ENCODE data around the gene UBE2M.
"Not testable (repeated sequence)": the region's sequence is repeated elsewhere in the genome, so short reads cannot be mapped to it uniquely, and the experiment has no call there.

Gene UBE2M

DNA sequence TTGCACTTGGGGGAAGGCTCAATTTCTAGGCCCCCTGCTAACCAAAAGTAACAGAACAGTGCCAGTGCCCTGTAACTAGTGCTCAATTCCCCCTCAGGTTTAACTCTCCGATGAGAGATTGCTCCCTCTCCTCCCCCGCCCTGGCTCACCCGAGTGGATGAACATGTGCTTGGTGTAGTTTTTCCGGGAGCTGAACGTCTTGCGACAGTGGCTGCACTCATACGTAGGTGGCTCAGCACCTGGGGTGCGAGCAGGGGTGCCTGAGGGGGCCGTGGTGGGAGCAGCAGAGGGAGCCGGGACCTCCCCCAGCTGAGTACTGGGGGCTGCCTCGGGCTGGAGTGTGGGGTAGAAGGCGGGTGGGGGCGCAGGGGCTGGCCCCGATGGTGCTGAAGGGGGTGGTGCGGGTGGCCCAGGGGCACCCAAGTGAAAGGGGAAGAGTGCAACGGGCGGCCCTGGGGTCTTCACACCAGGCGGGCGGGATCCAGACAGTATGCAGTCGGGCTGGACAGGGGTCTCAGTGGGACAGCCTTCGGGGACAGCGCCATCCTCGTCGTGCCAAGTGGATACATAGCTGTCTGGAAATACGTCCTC is 42.1 kb downstream of the UBE2M start:
- Histone ChIP-seq H3K79me2 (ENCODE audit: control insufficient read depth, insufficient read depth, low read length, unreplicated experiment) (peaks cover 25% of the 10 kb centered on the region), H3K4me1 (ENCODE audit: control insufficient read depth, insufficient read depth, low read length, unreplicated experiment) (peaks cover 6% of the 10 kb centered on the region), H2AFZ (ENCODE audit: low read length, unreplicated experiment) (no peak overlapping the region), H3K27ac (ENCODE audit: low read depth, low read length) (no peak overlapping the region), H3K36me3 (ENCODE audit: insufficient read depth, low read length) (no peaks in the 10 kb centered on the region), H3K4me3 (ENCODE audit: low read depth, low read length) (no peak overlapping the region), H3K27me3 (ENCODE audit: insufficient read depth, low read length) (no peaks in the 10 kb centered on the region)

DNA sequence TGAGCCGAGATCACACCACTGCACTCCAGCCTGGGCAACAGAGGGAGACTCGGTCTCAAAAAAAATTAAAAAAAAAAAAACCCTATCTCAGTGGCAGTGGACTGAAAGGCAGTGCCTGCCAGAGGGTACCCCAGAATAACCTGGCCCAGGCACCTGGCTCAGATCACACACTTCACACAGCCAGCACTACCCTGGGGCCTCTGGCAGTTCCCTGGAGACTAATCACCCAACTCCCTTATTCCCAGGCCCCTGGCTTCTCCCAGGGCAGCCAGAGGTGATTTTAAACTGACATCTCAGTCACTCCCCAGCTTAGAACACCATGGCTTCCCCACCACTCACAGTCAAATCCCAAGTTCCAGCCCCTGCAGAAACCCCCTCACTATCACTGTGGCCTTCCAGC is 43.2 kb downstream of the UBE2M start:
- no peaks in the 10 kb centered on the region for H3K27me3 ChIP-seq (ENCODE audit: insufficient read depth, low read length)
- H3K4me3 ChIP-seq (ENCODE audit: low read depth, low read length), result no peak overlapping the region
- H3K27ac ChIP-seq (ENCODE audit: low read depth, low read length), result no peak overlapping the region
- H2AFZ ChIP-seq (ENCODE audit: low read length, unreplicated experiment), result no peak overlapping the region
- H3K79me2 ChIP-seq (ENCODE audit: control insufficient read depth, insufficient read depth, low read length, unreplicated experiment), result peaks cover 25% of the 10 kb centered on the region
- peaks cover 4% of the 10 kb centered on the region for H3K4me1 ChIP-seq (ENCODE audit: control insufficient read depth, insufficient read depth, low read length, unreplicated experiment)
- H3K36me3 ChIP-seq (ENCODE audit: insufficient read depth, low read length), result no peaks in the 10 kb centered on the region

DNA sequence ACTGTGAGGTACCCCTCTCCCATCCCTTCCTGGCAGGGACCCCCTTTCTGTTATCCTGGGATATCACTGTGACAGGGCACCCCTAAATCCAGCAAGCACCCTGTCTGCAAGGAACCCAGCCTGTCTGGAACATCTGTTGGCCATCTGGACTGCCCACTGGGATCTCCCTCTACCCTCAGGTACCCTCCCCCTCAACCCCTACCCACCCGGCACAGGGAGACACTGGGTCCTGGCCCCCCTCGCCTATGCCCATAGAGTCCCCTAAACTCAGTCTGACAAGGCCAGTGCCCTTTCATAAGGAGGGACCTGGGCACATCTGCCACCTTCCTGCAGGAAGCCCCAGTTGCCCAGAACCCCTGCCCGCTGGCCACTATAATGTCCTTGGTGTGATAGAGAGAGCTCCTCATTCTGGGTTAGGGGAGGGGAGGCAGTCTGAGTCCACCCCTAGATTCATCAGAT is 43.8 kb downstream of the UBE2M start:
- H3K4me3 ChIP-seq (ENCODE audit: low read depth, low read length), result peak overlapping the region; percentile 63
- no peaks in the 10 kb centered on the region for H3K36me3 ChIP-seq (ENCODE audit: insufficient read depth, low read length)
- no peak overlapping the region for H3K27ac ChIP-seq (ENCODE audit: low read depth, low read length)
- no peak overlapping the region for H2AFZ ChIP-seq (ENCODE audit: low read length, unreplicated experiment)
- H3K4me1 ChIP-seq (ENCODE audit: control insufficient read depth, insufficient read depth, low read length, unreplicated experiment), result peaks cover 4% of the 10 kb centered on the region
- peaks cover 25% of the 10 kb centered on the region for H3K79me2 ChIP-seq (ENCODE audit: control insufficient read depth, insufficient read depth, low read length, unreplicated experiment)
- no peaks in the 10 kb centered on the region for H3K27me3 ChIP-seq (ENCODE audit: insufficient read depth, low read length)

DNA sequence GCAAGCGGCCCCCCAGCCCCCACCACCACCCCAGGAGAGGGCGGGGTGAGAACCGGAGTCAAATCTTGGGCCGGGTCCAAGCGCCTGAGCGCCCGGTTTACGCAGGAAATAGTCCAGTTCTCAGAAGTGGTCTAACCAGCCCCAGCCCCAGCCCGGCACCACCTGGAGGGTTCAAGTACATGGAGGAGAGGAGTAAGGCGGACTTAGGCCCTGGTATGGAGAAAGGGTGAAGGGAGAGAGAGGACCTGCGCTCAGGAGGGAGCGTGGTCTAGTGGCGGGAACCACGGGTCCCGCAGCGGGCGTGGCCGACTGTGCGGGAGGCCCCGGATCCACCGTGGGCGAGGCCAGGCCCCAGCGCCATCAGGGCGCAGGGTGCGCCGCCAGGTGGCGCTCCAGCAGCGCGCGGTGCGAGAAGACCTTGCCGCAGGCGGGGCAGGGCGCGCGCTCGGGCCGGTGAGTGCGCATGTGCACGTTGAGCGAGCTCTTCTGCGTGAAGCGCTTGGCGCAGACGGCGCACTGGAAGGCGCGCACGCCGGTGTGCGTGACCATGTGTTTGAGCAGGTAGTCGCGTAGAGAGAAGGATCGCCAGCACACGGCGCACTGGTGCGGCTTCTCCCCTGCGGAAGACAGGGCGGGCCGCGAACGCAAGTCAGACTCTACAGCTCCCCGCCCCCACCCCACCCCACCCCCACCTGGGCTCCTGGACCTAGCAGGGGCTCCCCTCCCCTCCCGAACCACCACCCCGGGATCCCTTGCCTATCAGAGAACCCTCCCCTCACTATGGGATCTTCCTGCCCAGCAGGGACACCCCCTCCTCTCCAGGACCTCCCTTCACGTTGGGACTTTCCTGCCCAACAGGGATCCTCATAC is 44.5 kb downstream of the UBE2M start:
- Histone ChIP-seq H3K27ac (ENCODE audit: low read depth, low read length) (no peak overlapping the region), H3K27me3 (ENCODE audit: insufficient read depth, low read length) (no peaks in the 10 kb centered on the region), H2AFZ (ENCODE audit: low read length, unreplicated experiment) (no peak overlapping the region), H3K4me1 (ENCODE audit: control insufficient read depth, insufficient read depth, low read length, unreplicated experiment) (peaks cover 4% of the 10 kb centered on the region), H3K36me3 (ENCODE audit: insufficient read depth, low read length) (no peaks in the 10 kb centered on the region), H3K4me3 (ENCODE audit: low read depth, low read length) (peak overlapping the region; percentile 63), H3K79me2 (ENCODE audit: control insufficient read depth, insufficient read depth, low read length, unreplicated experiment) (peaks cover 25% of the 10 kb centered on the region)

DNA sequence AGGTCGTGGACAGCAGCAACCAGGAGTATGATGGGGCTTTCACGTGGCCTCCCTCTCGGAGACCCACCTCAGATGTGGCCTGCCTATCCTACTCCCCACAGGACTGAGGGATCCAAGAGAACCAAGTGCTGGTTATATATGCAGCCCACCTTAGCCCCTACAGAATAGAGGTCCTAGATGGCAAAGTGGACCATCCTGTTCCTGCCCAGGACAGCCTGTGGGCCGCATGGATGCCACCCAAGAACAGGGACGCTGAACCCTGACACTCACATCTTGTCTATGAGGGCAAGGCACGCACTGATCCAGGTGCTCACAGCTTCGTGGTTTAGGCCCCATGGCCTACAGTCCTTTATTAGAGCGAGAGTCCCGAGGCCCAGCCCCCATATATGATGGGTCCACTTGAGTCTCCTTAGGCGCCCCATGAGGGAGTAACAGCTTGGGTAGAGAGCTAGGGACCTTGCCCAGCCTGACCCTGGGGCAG is 45.2 kb downstream of the UBE2M start:
- Histone ChIP-seq H3K27me3 (ENCODE audit: insufficient read depth, low read length) (no peaks in the 10 kb centered on the region), H3K4me1 (ENCODE audit: control insufficient read depth, insufficient read depth, low read length, unreplicated experiment) (peaks cover 3% of the 10 kb centered on the region), H3K79me2 (ENCODE audit: control insufficient read depth, insufficient read depth, low read length, unreplicated experiment) (peaks cover 19% of the 10 kb centered on the region), H2AFZ (ENCODE audit: low read length, unreplicated experiment) (no peak overlapping the region), H3K36me3 (ENCODE audit: insufficient read depth, low read length) (no peaks in the 10 kb centered on the region), H3K27ac (ENCODE audit: low read depth, low read length) (no peak overlapping the region), H3K4me3 (ENCODE audit: low read depth, low read length) (no peak overlapping the region)

DNA sequence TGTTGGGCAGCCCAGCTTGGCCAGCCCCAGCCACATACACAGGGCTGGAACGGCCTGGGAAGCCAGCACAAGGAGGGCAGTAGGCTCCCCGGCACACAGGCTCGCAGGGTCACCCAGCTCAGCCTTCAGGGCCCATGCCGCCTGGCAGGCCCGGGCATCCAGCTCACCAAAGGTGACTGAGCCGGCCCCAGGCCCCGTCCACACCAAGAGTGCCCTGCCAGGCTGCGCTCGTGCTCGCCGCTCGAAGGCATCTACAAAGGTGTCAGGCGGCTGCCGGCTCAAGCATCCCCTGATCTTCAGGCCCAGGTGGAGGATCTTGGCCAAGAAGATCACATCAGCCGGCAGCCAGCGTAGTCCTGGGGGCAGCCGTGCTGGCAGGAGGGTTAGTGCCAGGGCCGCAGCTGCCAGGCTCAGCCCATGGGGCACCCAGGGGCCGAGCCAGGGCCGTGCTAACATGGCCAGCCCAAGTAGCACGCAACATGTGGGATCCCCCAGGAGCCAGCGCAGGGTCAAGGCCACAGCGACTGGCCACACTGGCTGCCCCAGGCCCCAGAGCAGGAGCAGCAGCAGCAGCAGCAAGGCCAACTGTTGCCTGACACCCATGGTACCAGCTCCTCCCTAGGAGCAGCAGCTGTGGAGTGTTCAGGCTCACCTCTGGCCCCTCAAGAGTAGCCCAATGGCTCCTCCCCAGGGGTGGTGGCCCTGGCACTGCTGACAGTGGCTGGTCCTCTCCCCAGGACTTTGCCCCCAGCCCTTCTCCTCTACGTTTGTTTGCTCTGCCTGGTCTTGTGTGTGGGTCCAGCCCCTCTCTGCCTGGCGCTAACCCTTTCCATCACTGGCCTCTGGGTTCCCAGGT is 46.8 kb downstream of the UBE2M start, which contains the start of gene SLC27A5:
TSS of gene SLC27A5 (minus strand) at position 640 of the 856 bp plus-strand sequence. CDS start at position 603, 37 bp downstream.
- H3K79me2 ChIP-seq (ENCODE audit: control insufficient read depth, insufficient read depth, low read length, unreplicated experiment), result peaks cover 7% of the 10 kb centered on the region
- no peak within 1 kb of the TSS for H3K27ac ChIP-seq (ENCODE audit: low read depth, low read length)
- H3K4me3 ChIP-seq (ENCODE audit: low read depth, low read length), result no peak within 1 kb of the TSS

DNA sequence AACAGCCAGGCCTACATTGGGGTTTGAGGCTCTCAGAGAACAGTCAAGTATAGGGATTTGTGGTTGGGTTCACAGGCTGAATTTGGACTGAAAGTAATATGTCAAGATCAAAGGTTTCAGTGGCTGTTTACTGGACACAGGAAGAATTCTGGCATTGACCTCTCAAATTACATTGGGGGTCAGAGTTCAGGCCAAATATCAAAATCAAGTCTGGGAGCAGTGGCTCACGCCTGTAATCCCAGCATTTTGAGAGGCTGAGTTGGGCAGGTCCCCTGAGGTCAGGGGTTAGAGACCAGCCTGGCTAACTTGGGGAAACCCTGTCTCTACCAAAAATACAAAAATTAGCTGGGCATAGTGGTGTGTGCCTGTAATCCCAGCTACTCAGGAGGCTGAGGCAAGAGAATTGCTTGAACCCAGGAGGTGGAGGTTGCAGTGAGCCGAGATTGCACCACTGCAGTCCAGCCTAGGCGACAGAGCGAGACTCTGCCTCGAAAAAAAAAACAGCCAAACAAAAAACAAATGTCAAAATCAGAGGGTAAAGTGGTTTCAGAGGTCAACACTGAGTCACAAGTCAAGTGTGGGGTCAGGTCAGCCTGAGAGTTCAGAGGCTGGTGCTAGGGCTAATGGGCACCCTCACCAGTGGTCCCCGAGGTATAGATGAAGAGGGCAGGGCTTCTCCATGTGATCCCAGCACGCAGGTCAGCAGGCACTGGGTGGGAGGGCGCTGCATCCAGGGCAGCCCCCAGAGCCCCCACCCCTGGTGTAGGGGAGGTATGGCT is 48.1 kb downstream of the UBE2M start:
- Histone ChIP-seq H3K27me3 (ENCODE audit: insufficient read depth, low read length) (no peaks in the 10 kb centered on the region), H3K4me3 (ENCODE audit: low read depth, low read length) (no peak overlapping the region), H3K4me1 (ENCODE audit: control insufficient read depth, insufficient read depth, low read length, unreplicated experiment) (no peaks in the 10 kb centered on the region), H3K36me3 (ENCODE audit: insufficient read depth, low read length) (no peaks in the 10 kb centered on the region), H3K27ac (ENCODE audit: low read depth, low read length) (no peak overlapping the region), H2AFZ (ENCODE audit: low read length, unreplicated experiment) (no peak overlapping the region), H3K79me2 (ENCODE audit: control insufficient read depth, insufficient read depth, low read length, unreplicated experiment) (peaks cover 4% of the 10 kb centered on the region)

More for the DNA sequence above, 46.8 kb downstream of the UBE2M start, which contains the start of gene SLC27A5:
- Histone ChIP-seq H3K4me1 (ENCODE audit: control insufficient read depth, insufficient read depth, low read length, unreplicated experiment) (no peaks in the 10 kb centered on the region), H2AFZ (ENCODE audit: low read length, unreplicated experiment) (no peak within 1 kb of the TSS), H3K27me3 (ENCODE audit: insufficient read depth, low read length) (no peaks in the 10 kb centered on the region), H3K36me3 (ENCODE audit: insufficient read depth, low read length) (no peaks in the 10 kb centered on the region)

DNA sequence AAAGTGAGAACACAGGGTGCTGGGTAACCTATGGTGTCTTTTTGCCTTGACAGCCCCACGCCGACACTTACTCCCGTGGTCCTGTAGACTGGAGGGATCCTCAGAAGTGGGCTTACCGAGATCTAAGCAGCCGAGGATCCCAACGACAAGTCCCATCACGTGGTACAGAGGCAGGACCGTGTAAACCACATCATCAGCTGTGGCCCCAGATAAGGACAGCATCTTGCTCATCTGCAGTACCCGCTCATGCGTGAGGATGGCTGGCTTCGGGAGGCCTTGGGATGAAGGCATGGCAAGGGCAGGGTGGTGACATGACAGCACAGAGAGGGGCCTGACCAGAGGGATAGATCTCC is 48.7 kb downstream of the UBE2M start:
- H3K79me2 ChIP-seq (ENCODE audit: control insufficient read depth, insufficient read depth, low read length, unreplicated experiment), result peaks cover 4% of the 10 kb centered on the region
- no peaks in the 10 kb centered on the region for H3K27me3 ChIP-seq (ENCODE audit: insufficient read depth, low read length)
- H3K4me1 ChIP-seq (ENCODE audit: control insufficient read depth, insufficient read depth, low read length, unreplicated experiment), result no peaks in the 10 kb centered on the region
- H2AFZ ChIP-seq (ENCODE audit: low read length, unreplicated experiment), result no peak overlapping the region
- H3K36me3 ChIP-seq (ENCODE audit: insufficient read depth, low read length), result no peaks in the 10 kb centered on the region
- no peak overlapping the region for H3K4me3 ChIP-seq (ENCODE audit: low read depth, low read length)
- no peak overlapping the region for H3K27ac ChIP-seq (ENCODE audit: low read depth, low read length)

DNA sequence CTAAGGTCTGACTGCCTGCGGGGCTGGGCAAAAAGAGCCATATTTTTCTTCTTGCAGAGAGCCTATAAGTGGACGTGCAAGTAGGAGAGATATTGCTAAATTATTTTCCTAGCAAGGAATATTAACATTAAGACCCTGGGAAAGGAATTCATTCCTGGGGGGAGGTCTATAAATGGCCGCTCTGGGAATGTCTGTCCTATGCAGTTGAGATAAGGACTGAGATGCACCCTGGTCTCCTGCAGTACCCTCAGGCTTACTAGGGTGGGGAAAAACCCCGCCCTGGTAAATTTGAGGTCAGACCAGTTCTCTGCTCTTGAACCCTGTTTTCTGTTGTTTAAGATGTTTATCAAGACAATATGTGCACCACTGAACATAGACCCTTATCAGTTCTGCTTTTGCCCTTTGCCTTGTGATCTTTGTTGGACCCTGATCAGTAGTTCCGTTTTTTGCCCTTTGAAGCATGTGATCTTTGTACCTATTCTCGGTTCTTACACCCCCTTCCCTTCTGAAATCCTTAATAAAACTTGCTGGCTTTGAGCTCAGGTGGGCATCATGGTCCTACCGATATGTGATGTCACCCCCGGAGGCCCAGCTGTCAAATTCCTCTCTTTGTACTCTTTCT is 50.7 kb downstream of the UBE2M start:
- H3K27me3 ChIP-seq (ENCODE audit: insufficient read depth, low read length); H3K36me3 ChIP-seq (ENCODE audit: insufficient read depth, low read length): not testable (repeated sequence)

More for the DNA sequence above, 50.7 kb downstream of the UBE2M start:
- not testable (repeated sequence) for H2AFZ ChIP-seq (ENCODE audit: low read length, unreplicated experiment); H3K27ac ChIP-seq (ENCODE audit: low read depth, low read length); H3K4me1 ChIP-seq (ENCODE audit: control insufficient read depth, insufficient read depth, low read length, unreplicated experiment); H3K79me2 ChIP-seq (ENCODE audit: control insufficient read depth, insufficient read depth, low read length, unreplicated experiment); H3K4me3 ChIP-seq (ENCODE audit: low read depth, low read length)
